HG03196 (cell line): ENCODE measurements around the gene HEXD.
"Not testable (repeated sequence)": the region's sequence is repeated elsewhere in the genome, so short reads cannot be mapped to it uniquely, and the experiment has no call there.

ENCODE experiments used
- ATAC-seq: cut with Tn5 transposase; IDR thresholded peaks from one replicate; pipeline ENCODE4 v1.9.1; 2021; ENCODE audit not compliant: unreplicated experiment

HEXD gene

DNA sequence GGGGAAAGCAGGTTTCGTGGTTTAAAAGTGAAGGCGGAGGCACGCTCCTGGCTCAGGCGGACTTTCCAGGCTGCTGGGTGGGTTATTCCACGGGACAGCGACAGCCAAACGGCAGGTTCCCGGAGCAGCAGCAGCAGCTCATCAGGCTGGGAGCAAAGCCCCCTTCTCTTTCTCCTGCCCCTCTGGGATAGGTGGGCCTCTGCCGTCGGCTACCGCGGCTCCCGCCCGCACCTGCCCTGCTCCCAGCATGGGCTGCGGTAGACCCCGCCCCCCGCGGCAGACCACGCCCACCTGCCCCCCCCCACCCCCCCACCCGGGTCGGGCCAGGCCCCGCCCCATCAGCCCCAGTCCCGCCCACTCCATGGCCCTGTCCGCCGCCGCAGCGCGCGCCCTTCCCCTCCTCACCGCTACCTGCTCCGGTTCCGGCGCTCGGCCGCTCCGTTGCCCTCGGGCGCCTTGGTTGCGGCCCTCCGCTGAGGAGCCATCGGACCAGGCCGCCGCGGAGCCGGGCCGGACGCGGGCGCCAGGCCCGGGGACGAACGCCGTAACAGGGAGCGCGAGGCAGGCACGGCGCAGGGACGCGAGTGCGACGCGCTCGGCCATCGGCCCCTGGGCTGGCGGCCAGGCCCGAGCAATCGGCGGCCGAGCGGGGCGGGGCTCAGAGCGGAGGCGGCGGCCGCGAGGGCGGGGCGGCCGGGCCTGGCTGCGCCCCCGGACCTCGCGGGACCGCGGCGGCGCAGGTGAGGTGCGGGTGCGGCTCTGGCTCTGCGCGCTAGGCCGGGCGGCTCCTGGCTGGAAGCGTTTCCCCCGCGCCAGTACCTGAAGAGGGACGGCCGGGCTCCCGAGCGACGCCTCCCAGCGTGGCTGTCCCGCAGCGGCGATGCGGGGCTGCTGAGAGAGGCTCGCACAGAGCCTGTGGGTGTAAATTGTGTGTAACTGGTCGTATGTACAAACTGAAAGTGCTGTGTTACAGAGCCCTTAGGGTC lies at the start of gene HEXD, which contains the start of gene OGFOD3:
Gene HEXD (plus strand): TSS at position 347 of the 986 bp plus-strand sequence. CDS start 1,453 bp downstream, outside the sequence.
Gene OGFOD3 (minus strand): TSS at position 586 of the 986 bp plus-strand sequence. CDS start 101 bp downstream, at position 485.
- peak; percentile 88 for ATAC-seq

DNA sequence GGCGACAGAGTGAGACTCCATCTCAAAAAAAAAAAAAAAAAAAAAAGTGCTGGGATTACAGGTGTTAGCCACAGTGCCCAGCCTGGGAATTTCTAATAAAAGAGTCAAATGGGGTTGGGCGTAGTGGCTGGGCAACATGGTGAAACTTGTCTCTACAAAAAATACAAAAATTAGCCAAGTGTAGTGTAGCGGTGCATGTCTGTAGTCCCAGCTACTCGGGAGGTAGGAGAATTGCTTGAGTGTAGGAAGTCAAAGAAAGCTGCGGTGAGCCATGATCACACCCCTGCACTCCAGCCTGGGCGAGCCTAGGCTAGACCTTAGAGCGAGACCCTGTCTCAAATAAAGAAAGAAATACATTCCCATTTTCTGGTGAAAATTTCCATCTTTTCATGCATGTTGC lies 48.9 kb upstream of the HEXD start:
- no peak for ATAC-seq

DNA sequence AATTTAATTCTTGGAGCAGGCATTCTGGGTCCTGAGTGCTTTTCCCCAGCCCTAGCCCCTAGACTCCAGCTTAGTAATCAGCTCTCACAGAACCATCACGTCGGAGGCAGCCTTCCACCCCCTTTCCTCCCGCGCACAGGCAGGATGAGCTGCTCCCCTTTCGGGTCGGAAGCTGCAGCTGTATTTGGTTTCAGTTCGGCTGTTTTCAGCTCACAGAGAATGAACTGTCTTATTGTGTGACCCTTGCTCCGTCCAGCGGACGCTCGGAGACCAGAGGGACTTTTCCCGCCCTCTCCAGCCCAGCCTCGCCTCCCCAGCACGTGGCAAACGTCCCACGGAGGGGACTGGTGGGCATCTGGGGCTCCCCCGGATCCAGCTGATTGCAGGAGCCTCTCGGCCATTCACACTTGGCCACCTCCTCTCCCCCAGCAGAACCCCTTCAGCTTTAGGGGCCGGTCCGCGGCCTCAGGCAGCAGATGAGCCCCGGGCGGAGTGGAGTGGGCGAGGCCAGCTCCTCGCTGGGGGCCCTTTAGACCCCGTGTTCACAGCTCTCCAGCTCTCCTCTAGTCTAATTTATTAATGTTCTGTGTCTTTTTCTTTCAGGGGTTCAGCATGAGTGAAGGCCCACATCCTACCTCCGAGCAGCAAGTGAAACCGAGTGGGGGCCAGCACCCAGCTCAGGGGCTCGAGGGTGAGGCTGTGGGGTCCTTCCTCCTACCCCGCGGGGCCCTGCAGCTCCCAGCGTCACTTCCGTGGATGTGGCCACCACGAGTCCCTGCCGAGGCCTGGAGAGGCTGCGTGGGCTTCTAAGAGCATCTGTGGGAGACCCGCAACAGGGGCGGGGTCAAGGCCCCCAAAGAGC lies 47.4 kb upstream of the HEXD start:
- ATAC-seq = no peak

- no peak for ATAC-seq
Observed at GRCh38 chr17:82371333-82372248, 46.6 kb upstream of the HEXD start, which contains the start of gene UTS2R. Gene UTS2R, plus strand, starts transcription at chr17:82371765. Its CDS starts 2,560 bp downstream, at chr17:82374325.

DNA sequence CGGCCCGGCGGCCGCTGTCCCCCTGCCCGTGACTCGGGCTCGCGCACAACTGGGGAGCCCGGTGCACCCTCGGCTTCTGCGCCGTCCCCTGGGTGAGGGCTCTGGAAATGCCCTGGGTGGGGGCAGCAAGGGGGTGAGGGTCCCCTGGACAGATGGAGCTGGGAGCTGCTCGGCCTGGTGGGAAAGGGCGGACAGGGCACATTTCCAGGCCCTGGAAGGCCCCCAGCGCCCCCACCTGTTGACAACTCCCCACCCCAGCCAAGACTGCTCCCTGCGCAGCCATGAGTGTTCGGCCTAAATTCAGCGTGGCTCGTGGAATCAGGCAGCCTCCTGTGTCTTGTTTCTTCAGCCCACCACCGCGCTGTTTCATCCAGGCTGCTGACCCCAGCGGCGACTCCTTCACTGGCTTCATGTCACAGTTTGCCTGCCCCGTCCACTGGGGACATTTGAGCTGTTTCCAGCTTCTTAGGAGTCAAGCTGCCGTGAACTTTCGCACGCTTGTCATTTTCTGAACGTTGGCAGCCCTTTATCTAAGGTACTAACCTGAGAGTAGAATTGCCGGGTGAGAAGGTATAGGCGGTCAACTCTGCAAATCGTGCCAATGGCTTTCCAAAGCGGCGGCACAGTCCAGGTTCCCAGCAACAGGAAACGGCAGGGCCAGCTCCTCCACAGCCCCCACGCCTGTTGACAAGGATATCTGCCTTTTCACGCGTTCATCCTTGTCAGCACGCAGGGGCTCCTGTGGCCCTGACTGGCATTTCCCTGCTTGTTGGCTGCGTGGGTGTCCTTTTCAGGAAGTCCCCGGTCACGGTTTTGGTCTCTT lies 45.7 kb upstream of the HEXD start:
- ATAC-seq = no peak

- ATAC-seq = not testable (repeated sequence)
Observed at GRCh38 chr17:82373072-82373452, 45.1 kb upstream of the HEXD start.

- no peak for ATAC-seq
Observed at GRCh38 chr17:82373731-82374625, 44.2 kb upstream of the HEXD start.

DNA sequence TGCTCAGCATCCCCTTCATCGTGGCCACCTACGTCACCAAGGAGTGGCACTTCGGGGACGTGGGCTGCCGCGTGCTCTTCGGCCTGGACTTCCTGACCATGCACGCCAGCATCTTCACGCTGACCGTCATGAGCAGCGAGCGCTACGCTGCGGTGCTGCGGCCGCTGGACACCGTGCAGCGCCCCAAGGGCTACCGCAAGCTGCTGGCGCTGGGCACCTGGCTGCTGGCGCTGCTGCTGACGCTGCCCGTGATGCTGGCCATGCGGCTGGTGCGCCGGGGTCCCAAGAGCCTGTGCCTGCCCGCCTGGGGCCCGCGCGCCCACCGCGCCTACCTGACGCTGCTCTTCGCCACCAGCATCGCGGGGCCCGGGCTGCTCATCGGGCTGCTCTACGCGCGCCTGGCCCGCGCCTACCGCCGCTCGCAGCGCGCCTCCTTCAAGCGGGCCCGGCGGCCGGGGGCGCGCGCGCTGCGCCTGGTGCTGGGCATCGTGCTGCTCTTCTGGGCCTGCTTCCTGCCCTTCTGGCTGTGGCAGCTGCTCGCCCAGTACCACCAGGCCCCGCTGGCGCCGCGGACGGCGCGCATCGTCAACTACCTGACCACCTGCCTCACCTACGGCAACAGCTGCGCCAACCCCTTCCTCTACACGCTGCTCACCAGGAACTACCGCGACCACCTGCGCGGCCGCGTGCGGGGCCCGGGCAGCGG lies 43.4 kb upstream of the HEXD start:
- ATAC-seq = no peak

GRCh38 chr17:82375359-82376041 lies 42.6 kb upstream of the HEXD start:
- no peak for ATAC-seq

GRCh38 chr17:82376042-82376730 lies 42.0 kb upstream of the HEXD start:
- ATAC-seq = no peak

GRCh38 chr17:82377294-82377693 lies 40.9 kb upstream of the HEXD start:
- ATAC-seq = not testable (repeated sequence)

GRCh38 chr17:82377924-82378740 lies 40.0 kb upstream of the HEXD start:
- ATAC-seq = no peak

DNA sequence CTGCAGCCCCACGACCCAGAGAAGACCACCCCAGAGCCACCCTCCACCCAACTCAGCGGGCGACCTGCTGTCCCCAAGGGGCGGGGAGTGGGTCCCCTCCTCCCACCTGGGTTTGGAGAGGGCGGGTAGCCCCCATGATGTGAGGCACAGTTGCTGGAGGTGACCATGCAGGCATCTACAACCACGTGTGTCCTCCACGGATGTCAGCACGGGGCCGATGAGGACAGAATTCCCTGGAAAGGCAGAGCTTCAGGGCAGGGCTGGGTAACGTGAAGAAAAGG lies 39.5 kb upstream of the HEXD start:
- ATAC-seq = no peak

GRCh38 chr17:82380860-82381702 lies 37.1 kb upstream of the HEXD start:
- ATAC-seq = no peak

DNA sequence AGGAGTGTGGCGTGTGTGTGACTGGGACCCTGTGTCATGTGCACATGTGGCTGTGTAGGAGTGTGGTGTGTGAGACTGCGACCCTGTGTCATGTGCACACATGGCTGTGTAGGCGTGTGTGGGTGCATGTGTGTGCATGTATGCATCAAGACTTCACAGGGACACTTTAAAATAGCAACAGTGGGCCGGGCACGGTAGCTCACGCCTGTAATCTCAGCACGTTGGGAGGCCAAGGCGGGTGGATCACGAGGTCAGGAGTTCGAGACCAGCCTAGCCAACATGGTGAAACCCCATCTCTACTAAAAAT lies 36.5 kb upstream of the HEXD start:
- not testable (repeated sequence) for ATAC-seq
